ENCODE measurements around the gene ZPR1.
"Not testable (repeated sequence)": the region's sequence is repeated elsewhere in the genome, so short reads cannot be mapped to it uniquely, and the experiment has no call there.

ZPR1 gene

DNA sequence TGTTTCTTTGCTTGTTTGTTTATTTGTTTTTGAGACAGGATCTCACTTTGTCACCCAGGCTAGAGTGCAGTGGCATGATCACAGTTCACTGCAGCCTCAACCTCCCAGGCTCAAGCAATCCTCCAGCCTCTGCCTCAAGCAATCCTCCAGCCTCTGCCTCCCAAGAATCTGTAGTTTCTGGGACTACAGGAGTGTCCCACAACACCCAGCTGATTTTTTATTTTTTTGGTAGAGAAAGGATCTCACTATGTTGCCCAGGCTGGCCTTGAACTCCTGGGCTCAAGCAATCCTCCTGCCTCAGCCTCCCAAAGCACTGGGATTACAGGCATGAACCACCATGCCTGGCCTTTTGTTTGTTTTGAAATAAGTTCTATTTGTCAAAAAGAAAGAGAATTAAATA, 13.8 kb upstream of the ZPR1 start:
- H3K27ac ChIP-seq (ENCODE audit: low read depth, low read length, severe bottlenecking); H3K4me1 ChIP-seq (ENCODE audit: control insufficient read depth, insufficient read depth, low read length, poor library complexity, severe bottlenecking); H3K36me3 ChIP-seq (ENCODE audit: control insufficient read depth, insufficient read depth, low read length); H3K4me3 ChIP-seq (ENCODE audit: extremely low read depth, insufficient read depth, low read length, poor library complexity, severe bottlenecking); H3K9me3 ChIP-seq (ENCODE audit: control insufficient read depth, low read length): not testable (repeated sequence)

DNA sequence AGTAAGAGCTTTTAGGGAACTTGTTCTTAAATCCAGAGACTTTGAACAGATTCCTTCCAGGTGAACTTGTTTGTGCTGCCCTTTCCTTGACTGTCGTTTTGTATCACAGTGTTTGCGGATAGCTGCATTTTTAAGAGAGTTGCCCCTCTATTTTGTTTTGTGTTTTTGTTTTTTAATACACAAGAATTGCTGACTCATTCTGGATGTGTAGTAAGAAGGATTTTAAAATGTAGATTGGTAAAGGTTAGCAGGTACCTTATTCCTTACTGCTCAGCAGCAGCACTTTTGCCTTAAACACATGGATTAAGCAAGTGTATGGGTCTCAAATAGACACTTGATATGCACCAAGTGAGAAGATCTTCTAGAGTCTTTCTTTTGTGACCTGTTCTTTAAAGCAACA, 12.8 kb upstream of the ZPR1 start:
- Histone ChIP-seq H3K27ac (ENCODE audit: low read depth, low read length, severe bottlenecking) (no peak overlapping the region), H3K4me1 (ENCODE audit: control insufficient read depth, insufficient read depth, low read length, poor library complexity, severe bottlenecking) (no peaks in the 10 kb centered on the region), H3K9me3 (ENCODE audit: control insufficient read depth, low read length) (no peaks in the 10 kb centered on the region), H3K4me3 (ENCODE audit: extremely low read depth, insufficient read depth, low read length, poor library complexity, severe bottlenecking) (no peak overlapping the region), H3K36me3 (ENCODE audit: control insufficient read depth, insufficient read depth, low read length) (no peaks in the 10 kb centered on the region)
- 92 to 100% methylated on average over 2 of the region's 2 CpGs for WGBS, 2 experiments (ENCODE audit: insufficient coverage in 2 of 2)

DNA sequence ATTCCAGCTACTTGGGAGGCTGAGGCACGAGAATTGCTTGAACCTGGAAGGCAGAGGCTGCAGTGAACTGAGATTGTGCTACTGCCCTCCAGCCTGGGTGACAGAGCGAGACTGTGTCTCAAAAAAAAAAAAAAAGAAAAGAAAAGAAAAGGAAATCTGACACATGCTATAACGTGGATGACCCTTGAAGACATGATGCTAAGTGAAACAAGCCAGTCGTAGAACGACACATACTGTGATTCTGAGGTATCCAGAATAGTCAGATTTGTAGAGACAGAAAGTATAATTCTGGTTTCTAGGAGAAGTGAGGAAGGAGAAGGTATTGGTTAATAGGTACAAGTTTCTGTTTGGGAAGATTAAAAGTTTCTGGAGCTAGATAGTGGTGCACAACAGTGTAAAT, 10.5 kb upstream of the ZPR1 start:
- Histone ChIP-seq H3K4me1 (ENCODE audit: control insufficient read depth, insufficient read depth, low read length, poor library complexity, severe bottlenecking) (no peaks in the 10 kb centered on the region), H3K36me3 (ENCODE audit: control insufficient read depth, insufficient read depth, low read length) (no peaks in the 10 kb centered on the region), H3K4me3 (ENCODE audit: extremely low read depth, insufficient read depth, low read length, poor library complexity, severe bottlenecking) (no peak overlapping the region), H3K27ac (ENCODE audit: low read depth, low read length, severe bottlenecking) (no peak overlapping the region), H3K9me3 (ENCODE audit: control insufficient read depth, low read length) (no peaks in the 10 kb centered on the region)
- 90 to 93% methylated on average over 4 to 5 of the region's 5 CpGs for WGBS, 2 experiments (ENCODE audit: insufficient coverage in 2 of 2)

DNA sequence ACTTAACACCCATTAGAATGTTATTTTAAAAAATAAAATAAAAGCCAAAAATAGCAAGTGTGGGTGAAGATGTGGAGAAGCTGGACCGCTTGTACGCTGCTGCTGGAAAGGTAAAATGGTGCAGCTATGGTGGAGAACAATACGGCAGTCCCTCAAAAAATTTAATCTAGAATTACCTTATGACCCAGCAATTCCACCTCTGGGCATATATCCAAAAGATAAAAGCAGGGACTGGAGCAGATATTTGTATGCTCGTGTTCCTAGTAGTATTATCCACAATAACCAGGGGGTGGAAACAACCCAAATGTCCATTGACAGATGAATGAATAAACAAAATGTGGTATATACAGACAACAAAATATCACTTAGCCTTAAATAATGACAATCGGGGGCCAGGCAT, 10.0 kb upstream of the ZPR1 start:
- Histone ChIP-seq H3K9me3 (ENCODE audit: control insufficient read depth, low read length) (no peaks in the 10 kb centered on the region), H3K4me3 (ENCODE audit: extremely low read depth, insufficient read depth, low read length, poor library complexity, severe bottlenecking) (no peak overlapping the region), H3K4me1 (ENCODE audit: control insufficient read depth, insufficient read depth, low read length, poor library complexity, severe bottlenecking) (no peaks in the 10 kb centered on the region), H3K27ac (ENCODE audit: low read depth, low read length, severe bottlenecking) (no peak overlapping the region), H3K36me3 (ENCODE audit: control insufficient read depth, insufficient read depth, low read length) (no peaks in the 10 kb centered on the region)
- 80 to 100% methylated on average over 1 to 4 of the region's 5 CpGs for WGBS, 2 experiments (ENCODE audit: insufficient coverage in 2 of 2)

DNA sequence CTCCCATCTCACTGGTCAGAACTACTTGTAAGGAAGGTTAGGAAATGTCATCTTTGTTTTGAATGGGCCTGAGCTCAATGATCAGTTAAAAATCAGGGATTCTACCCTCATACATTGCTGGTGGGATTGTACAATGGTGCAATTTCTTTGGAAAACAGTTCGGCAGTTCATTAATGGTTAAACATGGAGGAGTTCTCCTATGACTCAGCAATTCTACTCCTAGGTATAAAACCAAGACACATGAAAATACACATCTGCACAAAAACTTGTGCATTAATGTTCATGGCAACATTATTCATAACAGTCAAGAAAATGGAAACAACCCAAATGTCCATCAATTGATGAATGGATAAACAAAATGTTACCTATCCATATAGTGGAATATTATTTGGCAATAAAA, 8.7 kb upstream of the ZPR1 start:
- WGBS, 2 experiments (ENCODE audit: insufficient coverage in 2 of 2) = no CpG with 5 or more reads among the region's 1 CpG
- Histone ChIP-seq H3K36me3 (ENCODE audit: control insufficient read depth, insufficient read depth, low read length) (no peaks in the 10 kb centered on the region), H3K4me3 (ENCODE audit: extremely low read depth, insufficient read depth, low read length, poor library complexity, severe bottlenecking) (no peak overlapping the region), H3K4me1 (ENCODE audit: control insufficient read depth, insufficient read depth, low read length, poor library complexity, severe bottlenecking) (no peaks in the 10 kb centered on the region), H3K9me3 (ENCODE audit: control insufficient read depth, low read length) (no peaks in the 10 kb centered on the region), H3K27ac (ENCODE audit: low read depth, low read length, severe bottlenecking) (no peak overlapping the region)

DNA sequence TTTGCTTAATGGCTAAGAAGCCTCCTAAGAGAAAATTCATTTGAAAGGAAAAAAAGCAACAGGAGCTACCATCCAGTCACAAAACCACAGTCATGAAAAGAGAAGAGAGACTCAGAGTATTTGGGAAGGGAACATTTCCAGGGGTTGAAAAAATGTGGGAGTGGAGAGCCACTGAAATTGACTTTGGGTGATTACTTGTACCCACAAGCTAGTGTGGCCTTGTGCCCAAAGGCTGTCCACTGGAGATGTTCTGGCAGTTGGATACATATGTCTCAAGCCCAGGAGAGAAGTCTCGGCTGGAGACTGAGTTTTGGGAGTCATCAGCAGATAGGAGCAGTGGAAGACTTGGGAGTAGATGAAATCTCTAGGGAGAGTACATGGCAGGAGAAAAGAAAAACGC, 7.0 kb upstream of the ZPR1 start:
- H3K9me3 ChIP-seq (ENCODE audit: control insufficient read depth, low read length) = no peaks in the 10 kb centered on the region
- no peaks in the 10 kb centered on the region for H3K36me3 ChIP-seq (ENCODE audit: control insufficient read depth, insufficient read depth, low read length)
- no peaks in the 10 kb centered on the region for H3K4me1 ChIP-seq (ENCODE audit: control insufficient read depth, insufficient read depth, low read length, poor library complexity, severe bottlenecking)
- H3K27ac ChIP-seq (ENCODE audit: low read depth, low read length, severe bottlenecking) = no peak overlapping the region
- H3K4me3 ChIP-seq (ENCODE audit: extremely low read depth, insufficient read depth, low read length, poor library complexity, severe bottlenecking) = no peak overlapping the region
- WGBS, 2 experiments (ENCODE audit: insufficient coverage in 2 of 2) = 75 to 96% methylated on average over 2 of the region's 2 CpGs

DNA sequence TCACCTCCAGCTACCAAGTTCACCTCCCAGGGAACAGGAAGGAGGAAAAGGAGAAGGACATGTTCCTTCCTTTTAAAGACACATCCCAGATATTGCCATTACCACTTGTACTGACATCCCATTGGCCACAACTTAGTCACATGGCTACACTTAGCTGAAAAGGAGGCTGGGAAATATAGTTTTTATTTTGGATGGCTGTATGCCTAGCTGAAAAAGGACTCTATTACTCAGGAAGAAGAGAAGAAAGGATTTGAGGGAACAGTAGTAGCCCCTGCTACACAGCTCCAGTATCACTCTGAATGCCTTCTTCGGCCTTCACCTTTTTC, 5.9 kb upstream of the ZPR1 start:
- H3K27ac ChIP-seq (ENCODE audit: low read depth, low read length, severe bottlenecking) = no peak overlapping the region
- no peaks in the 10 kb centered on the region for H3K36me3 ChIP-seq (ENCODE audit: control insufficient read depth, insufficient read depth, low read length)
- H3K4me3 ChIP-seq (ENCODE audit: extremely low read depth, insufficient read depth, low read length, poor library complexity, severe bottlenecking) = no peak overlapping the region
- 100% methylated on average over 1 of the region's 1 CpG for WGBS, 2 experiments (ENCODE audit: insufficient coverage in 2 of 2)
- no peaks in the 10 kb centered on the region for H3K9me3 ChIP-seq (ENCODE audit: control insufficient read depth, low read length)
- H3K4me1 ChIP-seq (ENCODE audit: control insufficient read depth, insufficient read depth, low read length, poor library complexity, severe bottlenecking) = no peaks in the 10 kb centered on the region

DNA sequence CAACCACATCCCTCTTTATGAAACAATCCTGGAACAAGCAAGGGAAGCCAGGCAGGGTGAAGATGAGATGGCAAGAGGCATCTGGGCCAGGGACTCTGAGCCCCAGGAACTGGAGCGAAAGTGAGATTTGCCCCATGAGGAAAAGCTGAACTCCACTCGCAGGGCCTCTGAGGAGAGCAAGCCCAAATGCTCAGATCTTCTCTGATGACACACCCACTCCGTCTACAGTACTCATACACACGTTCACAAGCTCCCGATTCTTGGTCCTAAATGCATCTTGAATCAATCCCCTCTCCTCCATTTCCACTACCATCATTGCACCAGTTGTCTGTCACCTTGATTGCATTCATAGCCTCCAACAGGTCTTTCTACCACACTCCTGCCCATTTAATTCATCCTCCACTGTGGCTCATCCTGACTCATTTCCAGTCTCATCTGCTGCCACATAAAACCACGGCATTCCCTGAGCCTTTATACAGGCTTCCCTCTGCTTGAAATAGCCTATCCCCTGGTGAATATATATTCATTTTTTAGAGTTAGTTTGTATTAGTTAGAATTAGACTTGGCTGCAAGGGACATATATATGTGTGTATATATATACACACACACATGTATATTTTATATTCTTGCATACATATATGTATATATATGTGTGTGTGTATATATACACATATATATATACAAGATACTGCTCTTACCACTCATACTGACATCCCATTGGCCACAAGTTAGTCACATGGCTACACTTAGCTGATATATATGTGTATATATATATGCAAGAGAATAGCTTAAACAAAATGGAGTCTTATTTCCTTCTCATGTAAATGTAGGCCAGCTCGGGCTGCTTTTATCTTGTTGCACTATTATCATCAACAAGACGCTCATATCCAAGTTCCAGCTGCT, 5.3 kb upstream of the ZPR1 start:
- 85 to 93% methylated on average over 4 to 5 of the region's 8 CpGs for WGBS, 2 experiments (ENCODE audit: insufficient coverage in 2 of 2)

DNA sequence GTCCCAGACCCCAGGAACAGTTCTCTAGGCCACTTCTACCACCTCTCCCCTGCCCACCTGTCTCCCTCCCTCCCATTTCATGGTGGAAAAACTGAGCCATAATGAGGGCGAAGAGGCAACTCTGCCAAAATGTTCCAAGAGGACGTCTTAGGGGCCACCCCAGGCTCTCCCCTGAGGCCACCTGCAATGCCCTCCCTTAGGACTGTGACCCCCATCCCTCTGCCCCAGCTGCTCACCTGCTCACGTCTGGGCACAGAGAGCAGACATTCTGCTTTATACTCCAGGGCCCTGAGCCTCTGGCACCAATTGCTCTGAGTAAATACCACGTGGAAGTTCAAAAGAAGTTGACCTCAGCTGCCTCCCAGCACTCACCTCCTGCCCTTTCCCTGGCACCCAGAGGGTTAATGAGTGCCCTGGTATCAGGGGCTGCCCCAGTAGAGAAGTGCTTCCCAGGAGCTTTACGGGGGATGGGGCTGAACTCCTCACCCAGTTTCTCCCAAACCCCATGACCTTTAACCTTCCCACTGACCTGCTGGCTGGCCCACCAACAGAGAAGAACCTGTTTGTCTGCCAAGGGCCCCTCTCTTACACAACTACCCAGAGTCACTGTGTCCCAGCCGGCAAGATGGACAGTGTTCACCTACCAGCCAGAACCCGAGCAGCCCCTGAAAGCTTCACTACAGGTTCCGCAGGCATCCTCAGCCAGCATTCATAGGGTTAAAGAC, 4.5 kb upstream of the ZPR1 start:
- Histone ChIP-seq H3K27ac (ENCODE audit: low read depth, low read length, severe bottlenecking) (no peak overlapping the region), H3K4me3 (ENCODE audit: extremely low read depth, insufficient read depth, low read length, poor library complexity, severe bottlenecking) (no peak overlapping the region), H3K36me3 (ENCODE audit: control insufficient read depth, insufficient read depth, low read length) (no peaks in the 10 kb centered on the region), H3K9me3 (ENCODE audit: control insufficient read depth, low read length) (no peaks in the 10 kb centered on the region), H3K4me1 (ENCODE audit: control insufficient read depth, insufficient read depth, low read length, poor library complexity, severe bottlenecking) (no peaks in the 10 kb centered on the region)
- WGBS, 2 experiments (ENCODE audit: insufficient coverage in 2 of 2) = 80 to 94% methylated on average over 4 to 7 of the region's 8 CpGs

More for the DNA sequence above, 5.3 kb upstream of the ZPR1 start:
- Histone ChIP-seq H3K4me3 (ENCODE audit: extremely low read depth, insufficient read depth, low read length, poor library complexity, severe bottlenecking) (no peak overlapping the region), H3K9me3 (ENCODE audit: control insufficient read depth, low read length) (no peaks in the 10 kb centered on the region), H3K36me3 (ENCODE audit: control insufficient read depth, insufficient read depth, low read length) (no peaks in the 10 kb centered on the region), H3K27ac (ENCODE audit: low read depth, low read length, severe bottlenecking) (no peak overlapping the region), H3K4me1 (ENCODE audit: control insufficient read depth, insufficient read depth, low read length, poor library complexity, severe bottlenecking) (no peaks in the 10 kb centered on the region)

DNA sequence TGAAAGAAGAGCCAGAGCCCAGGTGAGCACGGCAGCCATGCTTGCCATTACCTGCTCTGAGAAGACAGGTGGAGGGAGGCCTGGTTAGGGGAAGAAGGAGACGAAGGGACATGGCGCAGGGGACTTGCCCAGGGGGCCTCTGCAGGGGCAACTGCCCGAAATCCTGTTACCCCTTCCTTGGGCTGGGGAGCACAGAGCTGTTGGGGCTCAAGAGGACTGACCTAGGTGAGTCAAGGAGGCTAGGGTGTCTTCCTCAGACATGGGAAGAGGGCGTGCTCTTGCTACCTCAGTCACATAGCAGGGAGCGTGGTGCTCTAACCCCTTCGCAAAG, 4.0 kb upstream of the ZPR1 start, which contains the start of gene APOA5:
APOA5 (minus strand) TSS at position 67 of the 331 bp plus-strand sequence; CDS start at position 48, 19 bp downstream.
- H3K4me3 ChIP-seq (ENCODE audit: extremely low read depth, insufficient read depth, low read length, poor library complexity, severe bottlenecking) = no peak within 1 kb of the TSS
- peaks cover under 1% of the 10 kb centered on the region for H3K36me3 ChIP-seq (ENCODE audit: control insufficient read depth, insufficient read depth, low read length)
- no peak within 1 kb of the TSS for H3K27ac ChIP-seq (ENCODE audit: low read depth, low read length, severe bottlenecking)
- H3K9me3 ChIP-seq (ENCODE audit: control insufficient read depth, low read length) = no peaks in the 10 kb centered on the region
- WGBS, 2 experiments (ENCODE audit: insufficient coverage in 2 of 2) = 88 to 93% methylated on average over 5 to 6 of the region's 7 CpGs
- no peaks in the 10 kb centered on the region for H3K4me1 ChIP-seq (ENCODE audit: control insufficient read depth, insufficient read depth, low read length, poor library complexity, severe bottlenecking)
